H9 (cell line): ENCODE results near the gene HTR1E. TPM values are rescaled to one million over a fixed set of nuclear protein-coding genes. Genes with fewer than 3 reads are reported as not detected.

Experiments
- DNase-seq: peaks from one replicate; pipeline ENCODE4 v3.0.0-alpha.2; 2017
- H2AFZ ChIP-seq: one replicate; pipeline ENCODE4 v1.6.1; 2013; ENCODE audit warnings: mild to moderate bottlenecking, low read length, control low read depth, moderate library complexity
- H2AK5ac ChIP-seq: 2 replicates; pipeline ENCODE4 v1.6.1; 2013; ENCODE audit warnings: low read length, control low read depth, mixed read lengths; ENCODE audit not compliant: insufficient read length
- H2BK120ac ChIP-seq: one replicate; pipeline ENCODE4 v1.6.1; 2013; ENCODE audit warnings: low read depth, mild to moderate bottlenecking, low read length, control low read depth, inconsistent platforms; ENCODE audit not compliant: poor library complexity, severe bottlenecking
- H2BK12ac ChIP-seq: 2 replicates; pipeline ENCODE4 v1.6.1; 2013; ENCODE audit warnings: low read length, control low read depth, mixed read lengths, low read depth; ENCODE audit not compliant: insufficient read length
- H2BK15ac ChIP-seq: 2 replicates; pipeline ENCODE4 v1.6.1; 2013; ENCODE audit warnings: low read depth, low read length, control low read depth
- H2BK20ac ChIP-seq: one replicate; pipeline ENCODE4 v1.6.1; 2013; ENCODE audit warnings: low read depth, mild to moderate bottlenecking, low read length, control low read depth, inconsistent platforms; ENCODE audit not compliant: poor library complexity, severe bottlenecking
- H2BK5ac ChIP-seq: 2 replicates; pipeline ENCODE4 v1.6.1; 2013; ENCODE audit warnings: low read length, control low read depth, mixed read lengths; ENCODE audit not compliant: insufficient read length
- H3K14ac ChIP-seq: 2 replicates; pipeline ENCODE4 v1.6.1; 2013; ENCODE audit warnings: low read length, control low read depth; ENCODE audit not compliant: insufficient read depth
- H3K18ac ChIP-seq: 2 replicates; pipeline ENCODE4 v1.6.1; 2013; ENCODE audit warnings: low read depth, mild to moderate bottlenecking, mixed read lengths, low read length, control low read depth; ENCODE audit not compliant: insufficient read length
- H3K23ac ChIP-seq: 2 replicates; pipeline ENCODE4 v1.6.1; 2013; ENCODE audit warnings: low read length, control low read depth, mixed read lengths, low read depth; ENCODE audit not compliant: insufficient read length
- H3K23me2 ChIP-seq: 2 replicates; pipeline ENCODE4 v1.6.1; 2013; ENCODE audit warnings: low read depth, mild to moderate bottlenecking, mixed read lengths, low read length, control low read depth; ENCODE audit not compliant: insufficient read length, poor library complexity, severe bottlenecking
- H3K27ac ChIP-seq: 2 replicates; pipeline ENCODE4 v1.5.1; 2013; ENCODE audit warnings: low read length, control low read depth, mixed read lengths, low read depth; ENCODE audit not compliant: insufficient read length
- H3K27me3 ChIP-seq: 2 replicates; pipeline ENCODE4 v1.6.1; 2013; ENCODE audit warnings: low read length, control low read depth, inconsistent platforms; ENCODE audit not compliant: insufficient read depth
- H3K4ac ChIP-seq: 2 replicates; pipeline ENCODE4 v1.6.1; 2013; ENCODE audit warnings: low read depth, mild to moderate bottlenecking, control low read depth, inconsistent platforms, low read length, moderate library complexity
- H3K4me1 ChIP-seq: 2 replicates; pipeline ENCODE4 v1.6.1; 2013; ENCODE audit warnings: low read length, control low read depth, inconsistent platforms; ENCODE audit not compliant: insufficient read depth
- H3K4me2 ChIP-seq: 2 replicates; pipeline ENCODE4 v1.6.1; 2013; ENCODE audit warnings: low read length, control low read depth, mixed read lengths; ENCODE audit not compliant: insufficient read length, insufficient read depth
- H3K56ac ChIP-seq: 2 replicates; pipeline ENCODE4 v1.6.1; 2013; ENCODE audit warnings: low read depth, mild to moderate bottlenecking, mixed read lengths, low read length, control low read depth; ENCODE audit not compliant: insufficient read length
- H3K79me1 ChIP-seq: 2 replicates; pipeline ENCODE4 v1.6.1; 2013; ENCODE audit warnings: low read depth, mild to moderate bottlenecking, moderate library complexity, low read length, control low read depth, inconsistent platforms; ENCODE audit not compliant: insufficient read depth, poor library complexity, severe bottlenecking
- H3K79me2 ChIP-seq: 2 replicates; pipeline ENCODE4 v1.6.1; 2013; ENCODE audit warnings: low read length, control low read depth, inconsistent platforms; ENCODE audit not compliant: insufficient read depth
- H3K9ac ChIP-seq: 2 replicates; pipeline ENCODE4 v1.6.1; 2013; ENCODE audit warnings: low read length, control low read depth, mixed read lengths; ENCODE audit not compliant: insufficient read length; ENCODE audit errors: extremely low read depth
- H3K9me3 ChIP-seq: one replicate; pipeline ENCODE4 v1.6.1; 2013; ENCODE audit warnings: low read depth, low read length, inconsistent platforms; ENCODE audit not compliant: control insufficient read depth
- H3T11ph ChIP-seq: one replicate; pipeline ENCODE4 v1.6.1; 2013; ENCODE audit warnings: mild to moderate bottlenecking, low read length, control low read depth, inconsistent platforms
- H4K20me1 ChIP-seq: one replicate; pipeline ENCODE4 v1.6.1; 2013; ENCODE audit not compliant: control insufficient read depth, insufficient read length, insufficient read depth
- H4K5ac ChIP-seq: 2 replicates; pipeline ENCODE4 v1.6.1; 2013; ENCODE audit warnings: low read depth, mild to moderate bottlenecking, mixed read lengths, low read length, control low read depth; ENCODE audit not compliant: insufficient read length
- H4K8ac ChIP-seq: replicated peaks from 2 replicates; pipeline ENCODE4 v1.6.1; 2013; ENCODE audit warnings: low read length, control low read depth, mixed read lengths, low read depth; ENCODE audit not compliant: insufficient read length
- H4K91ac ChIP-seq: 2 replicates; pipeline ENCODE4 v1.6.1; 2013; ENCODE audit warnings: low read depth, mild to moderate bottlenecking, moderate library complexity, mixed read lengths, low read length, control low read depth; ENCODE audit not compliant: insufficient read length
- H3K27ac Mint-ChIP-seq, 3 experiments: 2 replicates in 2 of 3; 3 replicates in 1 of 3; pipeline ENCODE4 v1.8.0; 2020 to 2021; ENCODE audit warnings: mixed read lengths in 3 of 3, mild to moderate bottlenecking in 1 of 3, moderate library complexity in 1 of 3
- H3K27me3 Mint-ChIP-seq: 2 replicates; pipeline ENCODE4 v1.8.0; 2021; ENCODE audit warnings: low read depth, mild to moderate bottlenecking, moderate library complexity, mixed read lengths
- H3K36me3 Mint-ChIP-seq, 3 experiments: 2 replicates in 2 of 3; 3 replicates in 1 of 3; pipeline ENCODE4 v1.8.0; 2020 to 2021; ENCODE audit warnings: low read depth in 3 of 3, mixed read lengths in 3 of 3; ENCODE audit not compliant: insufficient read depth in 1 of 3
- H3K4me1 Mint-ChIP-seq, 2 experiments: 2 replicates each; pipeline ENCODE4 v1.8.0; 2020; ENCODE audit warnings: mixed read lengths in 2 of 2
- H3K4me3 Mint-ChIP-seq, 2 experiments: 2 replicates in 1 of 2; 3 replicates in 1 of 2; pipeline ENCODE4 v1.8.0; 2020 to 2021; ENCODE audit warnings: mild to moderate bottlenecking in 2 of 2, mixed read lengths in 2 of 2, moderate library complexity in 1 of 2
- H3K9me3 Mint-ChIP-seq, 2 experiments: 2 replicates in 1 of 2; 3 replicates in 1 of 2; pipeline ENCODE4 v1.8.0; 2020; ENCODE audit warnings: mild to moderate bottlenecking in 2 of 2, mixed read lengths in 2 of 2, moderate library complexity in 1 of 2
- WGBS: extraction: QIAGEN DNeasy Blood & Tissue Kit; methylation state at CpG from one replicate; pipeline ENCODE4 v1.1.7; 2013; ENCODE audit warnings: missing lambda C conversion rate, low lambda C conversion rate, mixed read lengths; ENCODE audit not compliant: insufficient read length; ENCODE audit errors: extremely low coverage; 5-methylcytosine and 5-hydroxymethylcytosine counted together
- total RNA-seq: library from RNA; stranded (reverse); gene quantifications from 2 replicates; pipeline ENCODE4 v1.2.1, GENCODE V29; 2021
- TF ChIP-seq, protein P1 (sequence below): fragments of 200-600 bp; sonication (generic); conservative IDR thresholded peaks from 3 replicates; pipeline ENCODE4 v1.8.0; 2021; ENCODE audit warnings: antibody characterized with exemption, mild to moderate bottlenecking

Gene HTR1E
- total RNA-seq, 1 experiment from 2014 or later: not detected

- Histone ChIP-seq H3K23me2 (peaks cover 5% of the 10 kb centered on the region), H3K27ac (no peak overlapping the region), H4K91ac (no peak overlapping the region), H4K5ac (no peak overlapping the region), H3K4me2 (peak overlapping the region; percentile 44), H3T11ph (no peak overlapping the region), H3K79me1 (no peaks in the 10 kb centered on the region), H2BK5ac (no peak overlapping the region), H4K8ac (no peak overlapping the region), H3K18ac (no peak overlapping the region), H3K56ac (no peak overlapping the region), H2BK120ac (no peak overlapping the region), H2BK20ac (no peak overlapping the region), H2AFZ (no peak overlapping the region), H3K4me1 (no peaks in the 10 kb centered on the region), H3K4ac (no peak overlapping the region), H2BK15ac (no peak overlapping the region), H3K23ac (no peak overlapping the region), H3K9me3 (no peaks in the 10 kb centered on the region), H3K14ac (no peak overlapping the region), H3K27me3 (peaks cover 9% of the 10 kb centered on the region; the same call in 1 of the 2 replicates), H3K9ac (no peak overlapping the region), H2AK5ac (no peak overlapping the region), H2BK12ac (no peak overlapping the region), H3K79me2 (no peaks in the 10 kb centered on the region), H4K20me1 (no peaks in the 10 kb centered on the region)
- H3K27ac Mint-ChIP-seq: no peak overlapping the region
- no peaks in the 10 kb centered on the region for H3K36me3 Mint-ChIP-seq
- H3K4me1 Mint-ChIP-seq: peaks cover 10 to 13% of the 10 kb centered on the region in 2 experiments
- H3K27me3 Mint-ChIP-seq: peaks cover 59% of the 10 kb centered on the region
- 0 out of 5 replicates have a peak, but pooled peaks cover 0 to 6% of the 10 kb centered on the region in 2 experiments for H3K9me3 Mint-ChIP-seq
- DNase-seq: no peak
- TF ChIP-seq, protein P1, sequence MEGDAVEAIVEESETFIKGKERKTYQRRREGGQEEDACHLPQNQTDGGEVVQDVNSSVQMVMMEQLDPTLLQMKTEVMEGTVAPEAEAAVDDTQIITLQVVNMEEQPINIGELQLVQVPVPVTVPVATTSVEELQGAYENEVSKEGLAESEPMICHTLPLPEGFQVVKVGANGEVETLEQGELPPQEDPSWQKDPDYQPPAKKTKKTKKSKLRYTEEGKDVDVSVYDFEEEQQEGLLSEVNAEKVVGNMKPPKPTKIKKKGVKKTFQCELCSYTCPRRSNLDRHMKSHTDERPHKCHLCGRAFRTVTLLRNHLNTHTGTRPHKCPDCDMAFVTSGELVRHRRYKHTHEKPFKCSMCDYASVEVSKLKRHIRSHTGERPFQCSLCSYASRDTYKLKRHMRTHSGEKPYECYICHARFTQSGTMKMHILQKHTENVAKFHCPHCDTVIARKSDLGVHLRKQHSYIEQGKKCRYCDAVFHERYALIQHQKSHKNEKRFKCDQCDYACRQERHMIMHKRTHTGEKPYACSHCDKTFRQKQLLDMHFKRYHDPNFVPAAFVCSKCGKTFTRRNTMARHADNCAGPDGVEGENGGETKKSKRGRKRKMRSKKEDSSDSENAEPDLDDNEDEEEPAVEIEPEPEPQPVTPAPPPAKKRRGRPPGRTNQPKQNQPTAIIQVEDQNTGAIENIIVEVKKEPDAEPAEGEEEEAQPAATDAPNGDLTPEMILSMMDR: no peak
- H3K4me3 Mint-ChIP-seq: peak overlapping the region; percentile 70 to 88
- no CpG with 5 or more reads among the region's 12 CpGs for WGBS
These were observed 502 bp upstream of the HTR1E start for GRCh38 chr6:86936834-86937218.
